ENCODE measurements around the gene EPS15. TPM values are rescaled to one million over a fixed set of nuclear protein-coding genes. Genes with fewer than 3 reads are reported as not detected.

Gene EPS15
- 46.8 and 84.8 TPM in 2 replicates for total RNA-seq

DNA sequence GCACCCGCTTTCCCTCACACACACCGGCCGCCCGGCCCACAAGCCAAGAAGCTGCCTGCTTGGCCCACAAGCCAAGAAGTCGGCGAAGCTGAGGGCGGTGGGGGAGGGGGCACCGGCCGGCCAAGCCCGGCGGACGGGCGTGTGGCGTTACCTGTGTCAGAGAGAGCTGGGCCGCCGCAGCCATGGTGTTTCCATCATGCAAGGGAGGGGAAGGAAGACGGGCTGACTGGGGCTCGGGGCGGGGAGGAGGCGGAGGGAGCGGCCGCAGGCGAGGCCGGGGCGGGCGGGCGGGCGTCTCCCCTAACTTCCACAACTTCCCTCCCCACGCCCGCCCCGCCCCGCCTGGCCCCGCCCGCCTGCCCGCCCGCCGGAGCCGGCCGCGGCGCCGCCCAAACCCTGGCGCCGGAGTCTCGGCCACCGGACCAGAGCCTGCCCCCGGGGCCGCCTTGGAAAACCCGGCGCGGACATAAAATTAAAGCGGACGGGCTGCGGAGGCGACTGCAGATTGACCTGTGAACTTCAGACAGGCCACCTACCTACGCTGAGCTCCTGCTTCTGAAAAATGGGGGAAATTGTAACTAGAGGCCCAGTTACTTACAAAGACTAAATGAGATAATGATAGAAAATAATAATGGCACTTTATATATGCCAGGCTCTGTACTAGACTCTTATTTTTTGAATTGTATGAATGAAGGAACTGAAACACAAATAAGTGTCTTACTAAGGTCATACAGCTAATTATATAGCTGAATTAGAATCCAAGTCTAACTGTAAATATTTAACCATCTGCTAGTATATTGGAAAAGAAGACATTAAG is at the start of gene EPS15:
TSS of gene EPS15 (minus strand) at position 219 of the 817 bp plus-strand sequence. CDS start at position 184, 35 bp downstream.

DNA sequence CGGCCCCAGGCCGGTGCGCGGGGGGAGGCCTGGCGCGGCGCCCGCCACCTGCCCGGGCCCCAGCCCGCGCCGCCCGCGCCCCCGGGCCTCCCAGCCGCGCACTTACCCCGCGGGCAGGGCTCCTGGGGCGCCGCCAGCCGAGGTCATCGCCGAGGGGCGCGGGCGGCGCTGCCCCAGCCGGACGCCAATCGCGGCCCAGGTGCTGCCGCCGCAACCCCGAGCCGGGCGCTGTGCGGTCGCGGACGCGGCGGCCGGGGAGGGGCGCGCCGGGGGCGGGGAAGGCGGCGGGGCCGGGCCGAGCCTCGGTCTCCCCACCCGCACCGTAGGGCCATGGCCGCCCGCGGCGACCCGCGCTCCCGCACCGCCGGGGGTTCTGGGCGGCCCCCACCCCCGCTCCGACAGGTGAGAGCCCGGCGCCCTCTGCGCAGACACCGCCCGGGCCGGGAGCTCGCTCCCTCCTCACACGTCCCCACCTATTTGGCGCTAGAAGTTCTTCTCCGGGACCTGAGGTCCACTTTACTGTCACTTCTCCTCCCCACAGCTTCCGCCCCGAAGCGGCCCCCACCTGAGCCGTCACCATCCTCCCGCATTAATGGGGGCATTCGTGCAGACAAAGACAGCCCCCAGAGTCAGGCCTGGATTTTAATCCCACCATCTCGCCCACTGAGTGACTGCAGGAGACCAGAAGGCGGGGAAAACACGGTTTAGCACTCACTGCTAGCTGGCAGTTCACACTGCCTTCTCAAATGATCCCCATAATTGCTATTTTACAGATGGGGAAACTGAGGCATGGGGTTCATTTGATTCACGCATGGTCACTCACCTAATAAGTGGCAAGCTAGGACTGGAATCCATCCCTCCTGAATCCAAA is 188.5 kb downstream of the EPS15 start, which contains the start of gene TTC39A:
TSS of gene TTC39A (minus strand) at position 232 of the 871 bp plus-strand sequence. CDS start at position 147, 85 bp downstream.

Other genes with a start within 250 kb of the EPS15 start
- 0.85 and 1.5 TPM in 2 replicates for gene TTC39A, start 188.7 kb downstream of the EPS15 start, total RNA-seq
- 72.3 and 129 TPM in 2 replicates for gene OSBPL9, start 97.8 kb upstream of the EPS15 start, total RNA-seq

Data from regular cardiac myocyte (primary cell).